D721Med (cell line): Measurements from ENCODE around the gene MTURN.

Experiments
- DNase-seq: peaks from one replicate; pipeline ENCODE4 v3.0.0; 2011; ENCODE audit warnings: low spot score; ENCODE audit not compliant: insufficient read length
- FAIRE-seq: peaks from 2 replicates; lab custom pipeline; 2011; peaks lifted over from hg19 to GRCh38; lab: Jason Lieb, UNC
- TF ChIP-seq, protein P1 (sequence below): IDR thresholded peaks from 2 replicates; pipeline ENCODE4 v1.5.1; 2012; ENCODE audit warnings: mild to moderate bottlenecking, control low read depth; ENCODE audit not compliant: insufficient read depth; ENCODE audit errors: missing control alignments

MTURN gene

DNA sequence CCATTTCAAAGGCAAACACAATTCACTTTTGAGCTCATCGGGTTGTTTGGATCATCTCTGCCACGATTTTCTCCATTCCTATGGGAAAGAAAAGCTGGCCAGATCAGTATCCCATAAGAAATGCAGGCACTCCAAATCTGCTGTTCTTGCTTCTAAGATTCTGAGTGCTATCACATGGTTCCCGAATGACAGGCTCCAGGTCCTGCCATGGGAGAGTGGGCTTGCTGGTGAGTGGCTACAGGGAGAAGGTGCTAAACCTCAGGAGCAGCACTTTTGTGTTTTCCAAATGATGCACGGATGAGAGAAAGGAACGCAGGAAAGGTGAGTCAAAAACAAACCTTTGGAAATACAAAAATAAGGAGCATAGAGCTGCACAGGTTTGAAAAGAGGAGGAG lies 32.1 kb downstream of the MTURN start:
- TF ChIP-seq, protein P1, sequence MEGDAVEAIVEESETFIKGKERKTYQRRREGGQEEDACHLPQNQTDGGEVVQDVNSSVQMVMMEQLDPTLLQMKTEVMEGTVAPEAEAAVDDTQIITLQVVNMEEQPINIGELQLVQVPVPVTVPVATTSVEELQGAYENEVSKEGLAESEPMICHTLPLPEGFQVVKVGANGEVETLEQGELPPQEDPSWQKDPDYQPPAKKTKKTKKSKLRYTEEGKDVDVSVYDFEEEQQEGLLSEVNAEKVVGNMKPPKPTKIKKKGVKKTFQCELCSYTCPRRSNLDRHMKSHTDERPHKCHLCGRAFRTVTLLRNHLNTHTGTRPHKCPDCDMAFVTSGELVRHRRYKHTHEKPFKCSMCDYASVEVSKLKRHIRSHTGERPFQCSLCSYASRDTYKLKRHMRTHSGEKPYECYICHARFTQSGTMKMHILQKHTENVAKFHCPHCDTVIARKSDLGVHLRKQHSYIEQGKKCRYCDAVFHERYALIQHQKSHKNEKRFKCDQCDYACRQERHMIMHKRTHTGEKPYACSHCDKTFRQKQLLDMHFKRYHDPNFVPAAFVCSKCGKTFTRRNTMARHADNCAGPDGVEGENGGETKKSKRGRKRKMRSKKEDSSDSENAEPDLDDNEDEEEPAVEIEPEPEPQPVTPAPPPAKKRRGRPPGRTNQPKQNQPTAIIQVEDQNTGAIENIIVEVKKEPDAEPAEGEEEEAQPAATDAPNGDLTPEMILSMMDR: no peak
- FAIRE-seq (no peak), DNase-seq (no peak)

DNA sequence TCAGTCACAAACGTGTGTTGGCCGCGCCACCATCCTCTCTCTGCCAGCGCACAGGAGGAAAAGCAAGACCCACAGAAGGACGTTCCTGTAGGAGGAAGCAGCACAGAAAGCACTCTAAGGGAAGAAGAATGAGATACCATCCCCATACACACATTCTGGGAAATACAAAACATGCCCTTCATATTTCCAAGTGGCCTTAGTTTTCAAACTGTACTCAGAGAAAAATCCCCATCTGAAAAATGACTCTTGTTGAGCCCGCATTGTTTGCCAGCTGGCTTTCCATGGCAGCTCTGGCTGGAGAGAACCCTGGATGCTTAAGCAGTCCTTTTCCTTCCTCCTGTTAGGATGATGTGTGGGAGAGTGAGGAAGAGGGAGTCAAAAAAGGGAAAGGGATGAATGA lies 33.1 kb downstream of the MTURN start:
- TF ChIP-seq, protein P1: no peak
- FAIRE-seq (no peak), DNase-seq (no peak)

DNA sequence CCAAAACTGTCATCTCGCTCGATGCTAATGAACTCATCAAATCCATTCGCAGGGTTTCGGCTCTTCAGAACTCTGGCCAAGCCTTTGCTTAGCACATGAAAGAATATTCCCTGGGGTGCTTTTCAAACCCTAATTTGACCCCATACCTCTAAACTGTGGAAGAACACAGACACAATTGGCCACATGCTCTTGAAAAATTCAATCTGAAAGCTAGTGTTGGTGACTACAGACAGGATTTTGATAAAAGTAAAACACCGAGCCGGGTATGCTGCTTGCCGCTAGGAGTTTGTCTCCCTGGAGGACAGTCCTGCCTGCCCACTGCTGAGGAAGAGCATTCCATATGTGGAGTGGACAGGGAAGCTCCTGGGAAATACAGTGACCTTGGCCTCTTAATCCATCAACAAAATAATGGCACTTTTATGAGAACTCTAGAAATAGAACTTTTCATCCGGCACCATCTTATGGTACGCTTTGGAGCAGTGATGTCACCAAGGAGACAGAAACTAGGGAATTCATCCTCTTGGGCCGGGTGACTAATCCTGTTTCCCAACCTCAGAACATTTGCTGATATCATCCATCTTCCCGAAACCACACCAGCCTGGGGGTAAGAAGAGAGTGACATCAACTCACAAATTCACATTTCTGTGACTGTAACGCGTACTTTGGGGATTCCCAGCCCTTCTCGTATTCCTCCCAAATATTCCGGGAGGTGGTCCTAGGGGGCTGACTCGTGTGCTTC lies 34.2 kb downstream of the MTURN start:
- DNase-seq (no peak), FAIRE-seq (no peak)
- TF ChIP-seq, protein P1: no peak

DNA sequence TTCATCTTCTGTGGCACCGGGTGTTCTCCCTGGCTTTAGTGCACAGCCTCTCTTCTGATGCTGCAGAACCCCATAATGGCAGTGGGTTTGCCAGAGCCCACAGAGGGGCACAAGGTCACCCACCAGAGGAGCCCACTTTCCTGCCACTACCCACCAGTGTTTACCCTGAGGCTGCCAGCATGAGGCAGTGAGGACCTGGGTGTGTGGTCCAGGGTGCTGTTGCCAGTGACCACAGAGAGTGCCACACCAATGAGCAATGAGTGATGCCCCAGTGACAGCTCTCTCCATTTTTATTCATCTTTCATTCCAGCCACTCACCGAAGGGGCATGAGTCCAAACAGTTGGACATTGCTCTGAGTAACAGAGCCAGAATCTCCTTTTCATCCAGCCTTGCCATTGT lies 34.8 kb downstream of the MTURN start:
- TF ChIP-seq, protein P1: no peak
- DNase-seq: no peak
- no peak for FAIRE-seq

DNA sequence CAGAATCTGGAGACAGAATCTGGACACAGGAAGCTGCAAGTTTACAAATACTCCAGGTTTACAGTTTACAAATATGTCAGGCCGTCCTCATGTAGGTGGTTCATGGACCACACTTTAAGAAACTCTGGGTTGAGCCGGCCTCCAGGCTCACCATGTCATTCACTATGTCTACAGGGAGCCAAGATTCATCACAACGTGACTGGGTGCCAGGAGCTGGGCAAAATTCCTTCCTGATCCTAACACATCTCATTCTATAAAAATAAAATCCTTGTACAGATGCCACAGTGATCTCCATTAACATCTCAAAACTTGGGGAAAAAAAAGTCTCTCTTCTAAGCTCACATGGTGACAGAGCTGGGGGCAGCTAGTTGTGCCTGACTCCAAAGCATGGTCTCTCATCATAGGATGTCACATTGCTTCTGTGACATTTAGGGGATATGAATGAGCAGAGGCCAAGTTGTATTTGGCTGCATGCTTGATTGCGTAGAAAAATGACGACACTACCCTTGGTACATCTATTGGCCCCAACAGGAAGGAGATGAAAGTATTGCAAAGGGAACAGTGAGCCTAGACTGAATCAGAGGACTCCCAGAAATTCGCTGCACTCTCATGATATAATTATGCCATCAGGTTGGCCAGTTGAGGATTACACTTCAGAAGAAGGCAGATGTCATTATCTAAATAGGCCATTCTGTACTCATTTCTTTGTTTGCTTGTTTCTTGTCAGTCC lies 35.9 kb downstream of the MTURN start:
- TF ChIP-seq, protein P1: no peak
- no peak for FAIRE-seq

DNA sequence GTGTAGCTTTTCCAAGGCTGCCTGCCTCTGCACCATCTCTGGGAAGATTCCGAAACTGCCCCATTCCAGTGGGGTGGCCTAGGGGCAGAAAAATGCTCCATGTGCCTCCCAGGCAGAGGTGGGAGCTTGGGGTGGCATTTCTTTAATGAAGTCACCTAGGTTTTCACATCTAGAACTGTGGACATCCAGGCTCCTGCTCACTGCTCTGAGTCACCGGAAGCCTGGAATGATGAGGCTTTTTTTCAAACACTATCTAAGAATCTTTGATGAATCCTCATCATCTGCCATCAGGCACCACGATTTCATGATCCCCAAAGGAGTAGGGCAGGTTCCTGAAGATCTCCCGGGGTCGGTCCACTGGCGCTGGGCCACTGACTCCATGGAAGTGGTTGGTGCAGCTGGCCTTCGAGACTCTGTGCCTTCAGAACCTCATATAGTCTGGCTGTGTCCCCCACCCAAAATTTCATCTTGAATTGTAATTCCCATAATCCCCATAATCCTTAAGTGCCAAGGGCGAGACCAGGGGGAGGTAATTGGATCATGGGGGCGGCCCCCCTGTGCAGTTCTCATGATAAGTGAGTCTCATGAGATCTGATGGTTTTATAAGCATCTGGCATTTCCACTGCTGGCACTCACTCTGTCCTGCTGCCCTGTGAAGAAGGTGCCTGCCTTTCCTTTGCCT lies 37.1 kb downstream of the MTURN start:
- no peak for FAIRE-seq
- DNase-seq: no peak
- TF ChIP-seq, protein P1: no peak

More for the DNA sequence above, 35.9 kb downstream of the MTURN start:
- DNase-seq: no peak
